SK-N-SH (cell line): ENCODE measurements around the gene GNPTAB.

Source experiments
- CHD2 ChIP-seq: fragments of 150-350 bp; IDR thresholded peaks from 2 replicates; pipeline ENCODE4 v1.6.1; 2018; ENCODE audit warnings: low read length; ENCODE audit not compliant: partially characterized antibody
- EZH2phosphoT487 ChIP-seq: fragments of 200-600 bp; sonication (generic); IDR thresholded peaks from 2 replicates; pipeline ENCODE4 v1.6.1; 2017; ENCODE audit warnings: low read depth, mixed run types, mild to moderate bottlenecking, antibody characterized with exemption, moderate library complexity, borderline replicate concordance
- GABPA ChIP-seq: IDR thresholded peaks from 2 replicates; pipeline ENCODE4 v1.4.0; 2012; ENCODE audit warnings: low read depth, mild to moderate bottlenecking
- JUND ChIP-seq: IDR thresholded peaks from 2 replicates; pipeline ENCODE4 v1.4.0; 2012
- MAX ChIP-seq: IDR thresholded peaks from 2 replicates; pipeline ENCODE4 v1.4.0; 2012; ENCODE audit warnings: low read depth
- MEF2A ChIP-seq: IDR thresholded peaks from 2 replicates; pipeline ENCODE4 v1.4.0; 2012; ENCODE audit warnings: low read depth, borderline replicate concordance
- POLR2AphosphoS5 ChIP-seq: IDR thresholded peaks from 2 replicates; pipeline ENCODE4 v1.6.1; 2012; ENCODE audit warnings: low read depth, low read length
- RCOR1 ChIP-seq: fragments of 150-350 bp; IDR thresholded peaks from 2 replicates; pipeline ENCODE4 v1.6.1; 2017; ENCODE audit warnings: antibody characterized with exemption, low read length
- TAF1 ChIP-seq: IDR thresholded peaks from 2 replicates; pipeline ENCODE4 v1.6.1; 2012; ENCODE audit warnings: low read depth, mild to moderate bottlenecking, low read length, moderate library complexity, borderline replicate concordance
- YY1 ChIP-seq: IDR thresholded peaks from 2 replicates; pipeline ENCODE4 v1.4.0; 2012; ENCODE audit warnings: low read depth, mild to moderate bottlenecking
- TF ChIP-seq, protein P1 (sequence below): fragments of 200-600 bp; sonication (generic); IDR thresholded peaks from 2 replicates; pipeline ENCODE4 v1.6.1; 2017; ENCODE audit warnings: antibody characterized with exemption, mild to moderate bottlenecking, moderate library complexity
- TF ChIP-seq, protein P2 (sequence below): IDR thresholded peaks from 2 replicates; pipeline ENCODE4 v1.4.0; 2012; ENCODE audit warnings: low read depth, borderline replicate concordance
- TF ChIP-seq, protein P3 (sequence below): fragments of 150-350 bp; IDR thresholded peaks from 2 replicates; pipeline ENCODE4 v1.6.1; 2017; ENCODE audit warnings: antibody characterized with exemption, low read length, low read depth, borderline replicate concordance

DNA sequence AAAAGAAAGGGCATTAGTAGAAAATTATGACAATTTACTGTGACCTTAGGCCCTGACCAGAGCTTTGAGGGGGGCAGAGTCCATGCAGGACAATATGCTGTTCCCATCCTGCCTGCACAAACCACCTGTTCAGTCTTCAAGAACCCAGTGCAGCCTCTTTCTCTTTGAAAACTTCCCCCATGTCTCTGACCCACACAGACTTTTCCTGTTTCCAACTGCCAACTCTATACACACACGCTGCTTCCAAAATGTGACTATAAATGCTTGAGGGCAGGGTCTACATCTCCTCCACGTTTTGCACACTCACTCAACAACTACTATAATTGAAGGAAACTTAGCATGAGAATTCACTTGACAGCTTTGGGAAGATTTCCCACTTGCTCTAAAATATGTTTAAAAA, 54.9 kb downstream of the GNPTAB start:
- TF ChIP-seq RCOR1 (no peak), TAF1 (no peak), CHD2 (no peak), EZH2phosphoT487 (no peak), MEF2A (no peak), JUND (no peak), YY1 (no peak), POLR2AphosphoS5 (no peak), MAX (no peak), GABPA (no peak)
- TF ChIP-seq, protein P1, sequence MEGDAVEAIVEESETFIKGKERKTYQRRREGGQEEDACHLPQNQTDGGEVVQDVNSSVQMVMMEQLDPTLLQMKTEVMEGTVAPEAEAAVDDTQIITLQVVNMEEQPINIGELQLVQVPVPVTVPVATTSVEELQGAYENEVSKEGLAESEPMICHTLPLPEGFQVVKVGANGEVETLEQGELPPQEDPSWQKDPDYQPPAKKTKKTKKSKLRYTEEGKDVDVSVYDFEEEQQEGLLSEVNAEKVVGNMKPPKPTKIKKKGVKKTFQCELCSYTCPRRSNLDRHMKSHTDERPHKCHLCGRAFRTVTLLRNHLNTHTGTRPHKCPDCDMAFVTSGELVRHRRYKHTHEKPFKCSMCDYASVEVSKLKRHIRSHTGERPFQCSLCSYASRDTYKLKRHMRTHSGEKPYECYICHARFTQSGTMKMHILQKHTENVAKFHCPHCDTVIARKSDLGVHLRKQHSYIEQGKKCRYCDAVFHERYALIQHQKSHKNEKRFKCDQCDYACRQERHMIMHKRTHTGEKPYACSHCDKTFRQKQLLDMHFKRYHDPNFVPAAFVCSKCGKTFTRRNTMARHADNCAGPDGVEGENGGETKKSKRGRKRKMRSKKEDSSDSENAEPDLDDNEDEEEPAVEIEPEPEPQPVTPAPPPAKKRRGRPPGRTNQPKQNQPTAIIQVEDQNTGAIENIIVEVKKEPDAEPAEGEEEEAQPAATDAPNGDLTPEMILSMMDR = no peak
- TF ChIP-seq, protein P2, sequence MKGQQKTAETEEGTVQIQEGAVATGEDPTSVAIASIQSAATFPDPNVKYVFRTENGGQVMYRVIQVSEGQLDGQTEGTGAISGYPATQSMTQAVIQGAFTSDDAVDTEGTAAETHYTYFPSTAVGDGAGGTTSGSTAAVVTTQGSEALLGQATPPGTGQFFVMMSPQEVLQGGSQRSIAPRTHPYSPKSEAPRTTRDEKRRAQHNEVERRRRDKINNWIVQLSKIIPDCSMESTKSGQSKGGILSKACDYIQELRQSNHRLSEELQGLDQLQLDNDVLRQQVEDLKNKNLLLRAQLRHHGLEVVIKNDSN = no peak
- TF ChIP-seq, protein P3, sequence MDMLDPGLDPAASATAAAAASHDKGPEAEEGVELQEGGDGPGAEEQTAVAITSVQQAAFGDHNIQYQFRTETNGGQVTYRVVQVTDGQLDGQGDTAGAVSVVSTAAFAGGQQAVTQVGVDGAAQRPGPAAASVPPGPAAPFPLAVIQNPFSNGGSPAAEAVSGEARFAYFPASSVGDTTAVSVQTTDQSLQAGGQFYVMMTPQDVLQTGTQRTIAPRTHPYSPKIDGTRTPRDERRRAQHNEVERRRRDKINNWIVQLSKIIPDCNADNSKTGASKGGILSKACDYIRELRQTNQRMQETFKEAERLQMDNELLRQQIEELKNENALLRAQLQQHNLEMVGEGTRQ = no peak
